ENCODE measurements around the gene MEIG1. TPM values are rescaled to one million over a fixed set of nuclear protein-coding genes. Genes with fewer than 3 reads are reported as not detected.
"Not testable (repeated sequence)": the region's sequence is repeated elsewhere in the genome, so short reads cannot be mapped to it uniquely, and the experiment has no call there.

Gene MEIG1
- total RNA-seq, 3 donors from 2014 or later: not detected

DNA sequence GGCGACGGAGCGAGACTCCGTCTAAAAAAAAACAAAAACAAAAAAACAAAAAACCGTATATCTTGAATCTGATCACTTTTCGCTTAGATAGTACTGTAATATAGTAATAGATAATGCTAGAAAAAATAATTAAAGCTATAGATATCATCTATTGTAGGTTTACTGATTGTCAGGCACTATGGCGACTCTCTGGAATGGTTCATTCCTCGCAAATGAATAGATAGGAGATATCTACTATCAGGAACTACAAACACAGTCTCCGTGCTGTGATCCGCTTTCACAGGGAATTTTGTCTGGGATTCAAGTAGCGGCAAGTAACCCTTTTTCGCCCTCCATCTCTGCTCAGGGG lies 342 bp upstream of the MEIG1 start:
- peak overlapping the region; percentile 91 to 92 for H3K27ac ChIP-seq
- H3K4me1 ChIP-seq: no peaks in the 10 kb centered on the region
- no peaks in the 10 kb centered on the region for H3K27me3 ChIP-seq
- no peak for DNase-seq (ENCODE audit: low spot score in 2 of 2)
- peak overlapping the region; percentile 57 to 77 (median 74) for H3K4me3 ChIP-seq
- TF ChIP-seq, protein P1, sequence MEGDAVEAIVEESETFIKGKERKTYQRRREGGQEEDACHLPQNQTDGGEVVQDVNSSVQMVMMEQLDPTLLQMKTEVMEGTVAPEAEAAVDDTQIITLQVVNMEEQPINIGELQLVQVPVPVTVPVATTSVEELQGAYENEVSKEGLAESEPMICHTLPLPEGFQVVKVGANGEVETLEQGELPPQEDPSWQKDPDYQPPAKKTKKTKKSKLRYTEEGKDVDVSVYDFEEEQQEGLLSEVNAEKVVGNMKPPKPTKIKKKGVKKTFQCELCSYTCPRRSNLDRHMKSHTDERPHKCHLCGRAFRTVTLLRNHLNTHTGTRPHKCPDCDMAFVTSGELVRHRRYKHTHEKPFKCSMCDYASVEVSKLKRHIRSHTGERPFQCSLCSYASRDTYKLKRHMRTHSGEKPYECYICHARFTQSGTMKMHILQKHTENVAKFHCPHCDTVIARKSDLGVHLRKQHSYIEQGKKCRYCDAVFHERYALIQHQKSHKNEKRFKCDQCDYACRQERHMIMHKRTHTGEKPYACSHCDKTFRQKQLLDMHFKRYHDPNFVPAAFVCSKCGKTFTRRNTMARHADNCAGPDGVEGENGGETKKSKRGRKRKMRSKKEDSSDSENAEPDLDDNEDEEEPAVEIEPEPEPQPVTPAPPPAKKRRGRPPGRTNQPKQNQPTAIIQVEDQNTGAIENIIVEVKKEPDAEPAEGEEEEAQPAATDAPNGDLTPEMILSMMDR (IDR thresholded peaks at IDR 0.05): no peak
- no peak for TF ChIP-seq POLR2A (IDR thresholded peaks at IDR 0.05)
- no peak for TF ChIP-seq POLR2AphosphoS5 (IDR thresholded peaks at IDR 0.05)
- intact Hi-C loops (cut with DNase I; ENCODE audit: low total_unique reads): loop anchor here (10.0 kb wide), 1 partner anchor 136 kb away; the partner anchor contains the start of gene RPP38
- no peaks in the 10 kb centered on the region for H3K9me3 ChIP-seq
- no peaks in the 10 kb centered on the region for H3K36me3 ChIP-seq

DNA sequence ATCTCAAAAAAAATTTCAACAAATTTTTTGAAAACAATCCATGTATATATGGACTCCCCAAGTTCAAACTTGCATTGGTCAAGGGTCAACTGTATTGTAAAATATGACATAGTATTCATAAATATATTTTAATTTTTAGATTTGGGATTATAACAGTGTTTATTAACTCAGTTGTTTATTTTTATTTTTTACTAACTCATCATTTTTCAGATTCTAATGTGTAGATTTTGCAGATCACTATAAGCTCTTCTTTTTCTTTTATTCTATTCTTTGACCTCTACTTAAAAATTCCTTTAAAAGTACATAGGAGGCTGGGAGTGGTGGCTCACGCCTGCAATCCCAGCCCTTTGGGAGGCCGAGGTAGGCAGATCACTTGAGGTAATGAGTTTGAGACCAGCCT lies 8.7 kb downstream of the MEIG1 start:
- DNase-seq (ENCODE audit: low spot score in 2 of 2): no peak
- Histone ChIP-seq H3K27ac (no peak overlapping the region), H3K27me3 (no peaks in the 10 kb centered on the region), H3K4me3 (no peak overlapping the region), H3K9me3 (no peaks in the 10 kb centered on the region), H3K36me3 (no peaks in the 10 kb centered on the region), H3K4me1 (no peaks in the 10 kb centered on the region)
- intact Hi-C loops (cut with DNase I; ENCODE audit: low total_unique reads): no loop called here
- TF ChIP-seq POLR2A (IDR thresholded peaks at IDR 0.05): no peak
- TF ChIP-seq POLR2AphosphoS5 (IDR thresholded peaks at IDR 0.05): no peak
- TF ChIP-seq, protein P1 (IDR thresholded peaks at IDR 0.05): no peak

DNA sequence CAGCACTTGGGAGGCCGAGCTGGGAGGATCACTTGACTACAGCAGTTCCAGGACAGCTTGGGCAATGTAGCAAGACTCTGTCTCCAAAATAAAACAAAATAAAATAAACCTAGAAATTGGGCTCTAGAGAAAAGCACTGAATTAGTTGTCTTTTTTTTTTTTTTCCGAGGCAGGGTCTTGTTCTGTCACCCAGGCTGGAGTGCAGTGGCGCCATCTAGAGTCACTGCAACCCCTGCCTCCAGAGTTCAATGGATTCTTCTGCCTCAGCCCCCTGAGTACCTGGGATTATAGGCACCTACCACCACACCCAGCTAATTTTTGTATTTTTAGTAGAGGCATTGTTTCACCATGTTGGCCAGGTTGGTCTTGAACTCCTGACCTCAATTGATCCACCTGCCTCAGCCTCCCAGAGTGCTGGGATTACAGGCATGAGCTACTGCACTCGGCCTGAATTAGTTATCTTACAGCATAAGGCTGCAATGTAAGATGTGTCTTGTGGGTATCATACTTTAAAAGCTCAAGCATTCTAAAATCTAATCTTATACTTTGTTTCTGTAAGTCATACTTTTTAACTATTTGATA lies 12.8 kb downstream of the MEIG1 start:
- no peak for DNase-seq (ENCODE audit: low spot score in 2 of 2)
- TF ChIP-seq POLR2AphosphoS5 (IDR thresholded peaks at IDR 0.05) (no peak), POLR2A (IDR thresholded peaks at IDR 0.05) (no peak)
- TF ChIP-seq, protein P1 (IDR thresholded peaks at IDR 0.05): peak in 2 of 3 donors; percentile 15 to 22

DNA sequence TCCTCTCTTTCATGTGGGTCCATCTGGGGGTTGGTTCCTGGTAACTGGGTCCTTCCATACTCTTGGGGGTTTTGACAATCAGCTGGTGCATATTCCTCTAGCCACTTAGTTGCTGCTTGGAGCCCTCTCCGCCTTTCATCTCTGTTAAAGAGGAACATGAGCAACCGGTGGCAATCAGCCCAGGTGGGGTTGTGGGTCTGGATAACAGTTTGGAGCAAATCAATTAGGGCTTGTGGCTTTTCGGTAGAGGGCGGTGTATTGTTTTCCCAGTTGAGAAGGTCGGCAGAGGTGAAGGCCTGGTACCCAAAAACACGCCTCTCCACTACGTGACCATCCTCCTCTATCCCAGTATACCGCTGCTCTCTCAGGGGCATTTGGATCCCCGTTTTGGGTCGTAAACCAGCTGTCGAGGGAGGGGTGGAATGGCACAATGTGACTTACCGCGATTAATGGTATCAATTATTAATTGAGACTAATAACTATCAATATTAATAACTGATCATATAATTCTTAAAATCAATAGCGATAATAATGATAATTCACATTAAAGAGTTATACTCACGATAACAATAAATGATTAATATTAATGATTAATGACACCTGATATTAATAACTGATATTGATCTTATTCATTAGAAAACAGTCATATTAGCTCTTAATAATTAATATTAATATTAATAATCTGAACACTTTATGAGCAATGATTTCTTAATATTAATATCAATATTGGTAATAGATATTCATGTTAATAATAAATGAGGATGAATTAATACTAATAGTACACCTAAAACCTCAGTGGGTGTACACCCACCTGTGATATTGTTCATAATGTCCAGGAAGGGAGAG lies 15.2 kb downstream of the MEIG1 start:
- H3K36me3 ChIP-seq; H3K27me3 ChIP-seq; H3K9me3 ChIP-seq; H3K4me1 ChIP-seq; DNase-seq (ENCODE audit: low spot score in 2 of 2); H3K27ac ChIP-seq; H3K4me3 ChIP-seq: not testable (repeated sequence)
- intact Hi-C loops (cut with DNase I; ENCODE audit: low total_unique reads): loop anchor here (2.0 kb wide), 1 partner anchor 46 kb away; no protein-coding TSS in a partner anchor

More for the DNA sequence above, 12.8 kb downstream of the MEIG1 start:
- no peak overlapping the region for H3K27ac ChIP-seq
- intact Hi-C loops (cut with DNase I; ENCODE audit: low total_unique reads): no loop called here
- H3K4me3 ChIP-seq: no peak overlapping the region
- no peaks in the 10 kb centered on the region for H3K27me3 ChIP-seq
- no peaks in the 10 kb centered on the region for H3K9me3 ChIP-seq
- no peaks in the 10 kb centered on the region for H3K4me1 ChIP-seq
- H3K36me3 ChIP-seq: no peaks in the 10 kb centered on the region

DNA sequence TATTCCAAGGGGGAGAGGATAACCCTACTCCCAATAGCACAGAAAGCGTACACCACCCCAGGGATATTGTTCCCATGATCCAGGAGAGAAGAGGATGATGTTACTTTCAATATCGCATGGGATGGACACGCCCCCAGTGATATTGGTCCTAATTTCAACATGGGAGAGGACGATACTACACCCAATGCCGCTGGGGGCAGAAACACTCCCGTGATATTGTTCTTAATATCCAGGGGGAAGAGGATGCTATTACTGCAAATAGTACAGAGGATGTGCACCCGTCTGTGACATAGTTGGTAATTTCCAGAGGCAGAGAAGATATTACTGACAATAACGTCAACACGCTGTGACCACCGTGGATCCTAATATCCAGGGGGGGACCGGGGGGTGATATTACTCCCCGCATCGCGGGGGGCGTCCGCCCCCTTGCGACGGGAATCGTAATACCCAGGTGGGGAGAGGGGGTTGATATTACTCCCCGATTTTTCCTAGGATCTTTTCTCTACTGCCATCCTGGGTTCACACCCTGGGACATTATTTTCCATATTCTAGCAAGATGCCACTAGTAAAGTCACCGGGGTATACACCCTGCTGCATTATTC lies 16.6 kb downstream of the MEIG1 start:
- Histone ChIP-seq H3K4me1 (no peaks in the 10 kb centered on the region), H3K27me3 (no peaks in the 10 kb centered on the region), H3K9me3 (no peaks in the 10 kb centered on the region), H3K36me3 (no peaks in the 10 kb centered on the region), H3K4me3 (no peak overlapping the region), H3K27ac (no peak overlapping the region)
- DNase-seq (ENCODE audit: low spot score in 2 of 2): no peak
- intact Hi-C loops (cut with DNase I; ENCODE audit: low total_unique reads): loop anchor here (2.0 kb wide), 1 partner anchor 47 kb away; no protein-coding TSS in a partner anchor
- TF ChIP-seq POLR2AphosphoS5 (IDR thresholded peaks at IDR 0.05) (no peak), POLR2A (IDR thresholded peaks at IDR 0.05) (no peak)
- TF ChIP-seq, protein P1 (IDR thresholded peaks at IDR 0.05): no peak
